ENCODE results near the gene FBXO34. TPM values are rescaled to one million over a fixed set of nuclear protein-coding genes. Genes with fewer than 3 reads are reported as not detected.

The FBXO34 gene
- total and polyA plus RNA-seq, 9 of the 15 experiments (the other 6 are each of a cell fraction or from before 2014, with no cell fraction given): 6.3 to 24.9 (median 16.2) TPM

DNA sequence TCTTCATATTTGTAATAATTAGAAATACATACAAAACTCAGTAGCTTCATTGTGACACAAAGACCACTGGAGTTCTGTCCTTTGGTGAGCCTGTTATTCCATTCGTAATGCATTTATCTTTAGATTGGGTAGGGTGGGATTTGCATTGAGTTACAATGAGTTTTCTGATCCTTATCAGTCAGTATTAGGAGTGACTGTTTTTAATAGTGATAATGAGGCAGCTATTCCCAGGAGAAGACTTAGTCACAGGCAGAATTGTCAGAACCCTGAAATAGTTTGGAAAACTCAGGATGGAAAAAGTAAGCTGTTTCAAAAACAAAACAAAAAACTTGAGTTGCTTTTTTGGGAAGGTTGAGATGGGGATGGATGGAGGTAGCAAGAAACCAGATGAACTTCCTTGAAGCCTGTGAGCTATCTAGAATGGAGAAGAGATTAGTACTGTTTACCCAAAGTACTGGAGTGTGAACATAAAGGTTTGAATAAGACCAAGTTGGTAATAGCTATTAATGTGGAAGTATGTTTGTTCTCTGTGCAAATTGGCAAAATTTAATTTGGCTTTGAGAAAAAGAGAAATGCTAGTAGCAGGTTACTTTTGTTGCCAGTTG lies 38.6 kb downstream of the FBXO34 start:
- CTCF ChIA-PET (ENCODE audit: low intra/inter-chr PET ratio): no interaction called here
- 100% methylated on average over 1 of the region's 1 CpG for WGBS (ENCODE audit: insufficient coverage, low coverage, missing lambda C conversion rate)
- peaks cover 44% of the 10 kb centered on the region for H3K79me2 ChIP-seq (ENCODE audit: control insufficient read depth, insufficient read depth, low read length)

More for the DNA sequence above, 38.6 kb downstream of the FBXO34 start:
- H3K27ac ChIP-seq (ENCODE audit: extremely low read depth, low read depth, low read length): no peak overlapping the region
- H3K9ac ChIP-seq (ENCODE audit: insufficient read depth in 1 of 2, low read depth in 2 of 2, low read length in 2 of 2): no peak overlapping the region
- no peaks in the 10 kb centered on the region for H3K9me1 ChIP-seq (ENCODE audit: control insufficient read depth, insufficient read depth, low read length)
- TF ChIP-seq RBFOX2 (IDR thresholded peaks at IDR 0.05; ENCODE audit: low read depth, low read length) (no peak), NR1H2 (CRISPR knock-in tag; IDR thresholded peaks at IDR 0.05) (no peak), SMARCC2 (IDR thresholded peaks at IDR 0.05; ENCODE audit: low read depth) (no peak), ZKSCAN8 (CRISPR knock-in tag; IDR thresholded peaks at IDR 0.05) (no peak), ESRRB (CRISPR knock-in tag; IDR thresholded peaks at IDR 0.05; ENCODE audit: borderline replicate concordance) (no peak), VEZF1 (CRISPR knock-in tag; IDR thresholded peaks at IDR 0.05) (no peak), ZFP36 (IDR thresholded peaks at IDR 0.05; ENCODE audit: low read depth, low read length, partially characterized antibody) (no peak), HES1 (IDR thresholded peaks at IDR 0.05; ENCODE audit: low read depth) (no peak), SAFB2 (IDR thresholded peaks at IDR 0.05; ENCODE audit: borderline replicate concordance, low read depth, low read length, severe bottlenecking) (no peak), FOXA3 (CRISPR knock-in tag; conservative IDR thresholded peaks at IDR 0.05 in 1 of 2, IDR thresholded peaks at IDR 0.05 in 1 of 2) (no peak)
- TF ChIP-seq, protein P1, sequence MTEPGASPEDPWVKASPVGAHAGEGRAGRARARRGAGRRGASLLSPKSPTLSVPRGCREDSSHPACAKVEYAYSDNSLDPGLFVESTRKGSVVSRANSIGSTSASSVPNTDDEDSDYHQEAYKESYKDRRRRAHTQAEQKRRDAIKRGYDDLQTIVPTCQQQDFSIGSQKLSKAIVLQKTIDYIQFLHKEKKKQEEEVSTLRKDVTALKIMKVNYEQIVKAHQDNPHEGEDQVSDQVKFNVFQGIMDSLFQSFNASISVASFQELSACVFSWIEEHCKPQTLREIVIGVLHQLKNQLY (CRISPR knock-in tag; conservative IDR thresholded peaks at IDR 0.05): no peak
- H3K27me3 ChIP-seq (ENCODE audit: control insufficient read depth in 2 of 2, insufficient read depth in 2 of 2, low read length in 2 of 2): no peaks in the 10 kb centered on the region
- H2AFZ ChIP-seq (ENCODE audit: low read depth, low read length): no peak overlapping the region
- in situ Hi-C loops (cut with MboI) (no loop called here), intact Hi-C loops (cut with micrococcal nuclease) (no loop called here)
- peaks cover 7% of the 10 kb centered on the region for H3K9me3 ChIP-seq (replicated peaks; ENCODE audit: control insufficient read depth, insufficient read depth, low read depth, low read length)
- H3K36me3 ChIP-seq (ENCODE audit: control insufficient read depth, insufficient read depth, low read length): 0 out of 3 replicates have a peak, but pooled peaks cover 11% of the 10 kb centered on the region
- H3K4me3 ChIP-seq: no peak overlapping the region
- DNase-seq (ENCODE audit: extremely low read depth in 1 of 4, low spot score in 3 of 4) (no peak), ATAC-seq (no peak), FAIRE-seq (no peak)
- no peaks in the 10 kb centered on the region for H4K20me1 ChIP-seq (replicated peaks; ENCODE audit: control insufficient read depth, insufficient read depth, low read length)
- BruUV-seq (replicated peaks): no TSS peak
- POLR2A ChIA-PET: no interaction called here
- no peak overlapping the region for H3K4me2 ChIP-seq (ENCODE audit: insufficient read depth, low read length)
- H3K4me1 ChIP-seq (replicated peaks in 1 of 2; ENCODE audit: control insufficient read depth in 2 of 2, insufficient read depth in 2 of 2, low read length in 2 of 2): no peaks in the 10 kb centered on the region
